Neutrophil (primary cell): ENCODE data around the gene SPATS1.

Experiments used
- H3K27ac ChIP-seq: fragments of 200-600 bp; sonication (generic); 2 replicates; pipeline ENCODE4 v1.5.1; 2016; ENCODE audit warnings: mild to moderate bottlenecking, moderate library complexity
- H3K27me3 ChIP-seq: fragments of 200-600 bp; sonication (generic); 2 replicates; pipeline ENCODE4 v1.6.0; 2016; ENCODE audit warnings: mild to moderate bottlenecking
- H3K36me3 ChIP-seq: fragments of 200-600 bp; sonication (generic); 2 replicates; pipeline ENCODE4 v1.5.1; 2017
- H3K4me1 ChIP-seq, 2 experiments: fragments of 200-600 bp in 1 of 2; sonication (generic) in 1 of 2; 1 replicate in 1 of 2; 2 replicates in 1 of 2; pipeline versions ENCODE4 v1.5.1 to v1.6.1; 2013 to 2016; ENCODE audit warnings: low read depth in 1 of 2, low read length in 1 of 2, mild to moderate bottlenecking in 1 of 2, moderate library complexity in 1 of 2; ENCODE audit not compliant: control insufficient read depth in 1 of 2, insufficient read depth in 1 of 2
- H3K4me3 ChIP-seq, 2 experiments: fragments of 200-600 bp in 1 of 2; sonication (generic) in 1 of 2; 1 replicate in 1 of 2; 2 replicates in 1 of 2; pipeline ENCODE4 v1.5.1; 2013 to 2016; ENCODE audit warnings: low read depth in 1 of 2, low read length in 1 of 2, mild to moderate bottlenecking in 1 of 2, moderate library complexity in 1 of 2
- H3K9me3 ChIP-seq: fragments of 200-600 bp; sonication (generic); 2 replicates; pipeline ENCODE4 v1.5.1; 2016
- CTCF ChIP-seq: fragments of 200-600 bp; sonication (generic); IDR thresholded peaks from 2 replicates; pipeline ENCODE4 v1.5.1; 2016; ENCODE audit warnings: antibody characterized with exemption

Gene SPATS1, protein sequence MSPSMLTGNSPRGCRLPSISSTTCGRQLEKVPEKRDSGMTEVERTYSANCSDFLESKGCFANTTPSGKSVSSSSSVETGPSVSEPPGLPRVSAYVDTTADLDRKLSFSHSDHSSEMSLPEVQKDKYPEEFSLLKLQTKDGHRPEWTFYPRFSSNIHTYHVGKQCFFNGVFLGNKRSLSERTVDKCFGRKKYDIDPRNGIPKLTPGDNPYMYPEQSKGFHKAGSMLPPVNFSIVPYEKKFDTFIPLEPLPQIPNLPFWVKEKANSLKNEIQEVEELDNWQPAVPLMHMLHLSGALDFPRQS

GRCh38 chr6:44342489-44342888 is at the start of gene SPATS1:
Gene SPATS1, plus strand, starts transcription at chr6:44342650. Its CDS starts 446 bp downstream, at chr6:44343096.
- no peaks in the 10 kb centered on the region for H3K4me1 ChIP-seq
- H3K9me3 ChIP-seq = no peaks in the 10 kb centered on the region
- H3K36me3 ChIP-seq = no peaks in the 10 kb centered on the region
- no peak within 1 kb of the TSS for H3K27ac ChIP-seq
- no peak within 1 kb of the TSS for H3K4me3 ChIP-seq
- peaks cover 77% of the 10 kb centered on the region for H3K27me3 ChIP-seq
- TF ChIP-seq CTCF = no peak

DNA sequence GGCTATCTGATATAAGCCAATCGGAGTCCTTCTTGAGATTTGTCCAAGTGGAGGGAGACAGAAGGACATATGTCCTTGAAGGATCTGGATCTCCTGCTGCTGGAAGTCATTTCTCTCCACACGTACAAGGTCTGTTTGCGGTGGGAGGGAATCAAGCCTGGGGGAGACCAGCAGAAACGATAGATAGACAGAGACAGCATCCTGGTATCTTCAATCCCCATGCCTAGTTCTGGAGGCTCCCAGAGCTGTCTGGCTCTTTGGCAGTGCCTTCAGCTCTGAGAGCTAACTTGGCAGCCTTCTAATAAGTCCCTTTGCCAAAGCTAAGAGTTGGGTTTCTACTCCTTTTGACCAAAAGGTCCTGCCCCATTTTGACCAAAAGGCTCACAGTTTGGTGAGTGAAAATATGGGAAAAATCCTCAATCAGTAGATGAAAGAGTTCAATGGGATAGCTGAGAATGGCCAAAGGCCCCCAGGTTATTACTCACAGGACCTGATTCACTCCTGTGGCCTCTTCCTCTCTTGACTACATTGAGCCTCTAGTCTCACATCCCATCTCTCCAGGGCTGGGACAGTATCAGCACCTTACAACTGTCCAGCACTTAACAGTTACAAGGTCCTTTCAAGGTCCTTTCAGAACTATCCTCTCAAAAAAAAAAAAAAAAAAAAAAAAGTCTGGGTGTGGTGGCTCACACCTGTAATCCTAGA is 49.6 kb upstream of the SPATS1 start:
- Histone ChIP-seq H3K9me3 (no peaks in the 10 kb centered on the region), H3K4me3 (no peak overlapping the region), H3K27me3 (peaks cover 97% of the 10 kb centered on the region), H3K4me1 (peaks cover 8 to 10% of the 10 kb centered on the region in 2 experiments), H3K27ac (no peak overlapping the region), H3K36me3 (no peaks in the 10 kb centered on the region)
- TF ChIP-seq CTCF = no peak

DNA sequence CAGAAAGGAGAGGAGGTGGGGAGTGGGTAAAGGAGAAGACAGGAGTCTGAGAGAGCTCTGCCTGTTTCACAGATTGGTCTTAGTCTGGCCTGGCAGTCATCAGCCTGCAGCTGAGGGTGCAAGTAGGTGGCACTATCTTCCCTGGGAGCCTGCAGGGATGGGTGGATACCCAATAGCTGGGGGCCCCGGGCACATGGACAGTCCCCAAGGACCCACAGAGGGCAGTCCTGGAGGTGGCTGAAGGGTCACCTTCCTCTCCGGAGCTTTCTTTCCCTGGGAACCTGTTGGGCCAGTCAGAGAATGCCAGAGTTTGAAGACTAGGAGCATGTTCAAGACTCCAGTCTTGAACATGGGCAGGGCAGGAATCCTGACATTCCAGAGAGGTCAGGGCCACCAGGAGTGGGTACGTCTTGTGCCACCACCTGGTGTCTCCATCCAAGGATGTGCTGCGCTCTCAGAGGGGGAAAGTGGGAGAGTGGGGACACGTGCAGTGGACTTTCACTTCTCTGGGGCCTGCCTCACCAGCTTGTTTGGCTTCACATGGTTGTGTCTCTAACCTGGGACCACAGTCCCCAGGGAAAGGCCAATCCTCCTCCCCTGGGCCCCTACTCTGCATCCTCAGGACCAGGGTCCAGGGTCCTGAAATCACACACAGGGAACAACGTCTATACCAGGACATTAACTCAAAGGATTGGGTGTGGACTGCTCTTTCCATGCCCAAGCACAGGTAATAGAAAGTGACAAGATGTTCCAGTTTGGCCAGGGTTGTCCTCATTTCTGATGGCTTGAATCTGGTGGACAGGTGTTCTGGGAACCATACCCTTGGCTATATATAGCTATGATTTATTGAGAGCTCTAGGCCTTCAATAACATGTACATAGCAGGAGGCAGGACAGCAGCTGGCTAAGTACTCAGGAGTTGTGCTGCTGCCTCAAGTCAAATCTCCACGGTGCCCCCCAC is 47.3 kb upstream of the SPATS1 start:
- H3K4me3 ChIP-seq = no peak overlapping the region
- H3K9me3 ChIP-seq = no peaks in the 10 kb centered on the region
- peaks cover 1% of the 10 kb centered on the region for H3K36me3 ChIP-seq
- no peak for TF ChIP-seq CTCF
- peaks cover 87% of the 10 kb centered on the region for H3K27me3 ChIP-seq
- H3K27ac ChIP-seq = no peak overlapping the region
- peaks cover 8 to 14% of the 10 kb centered on the region in 2 experiments for H3K4me1 ChIP-seq

DNA sequence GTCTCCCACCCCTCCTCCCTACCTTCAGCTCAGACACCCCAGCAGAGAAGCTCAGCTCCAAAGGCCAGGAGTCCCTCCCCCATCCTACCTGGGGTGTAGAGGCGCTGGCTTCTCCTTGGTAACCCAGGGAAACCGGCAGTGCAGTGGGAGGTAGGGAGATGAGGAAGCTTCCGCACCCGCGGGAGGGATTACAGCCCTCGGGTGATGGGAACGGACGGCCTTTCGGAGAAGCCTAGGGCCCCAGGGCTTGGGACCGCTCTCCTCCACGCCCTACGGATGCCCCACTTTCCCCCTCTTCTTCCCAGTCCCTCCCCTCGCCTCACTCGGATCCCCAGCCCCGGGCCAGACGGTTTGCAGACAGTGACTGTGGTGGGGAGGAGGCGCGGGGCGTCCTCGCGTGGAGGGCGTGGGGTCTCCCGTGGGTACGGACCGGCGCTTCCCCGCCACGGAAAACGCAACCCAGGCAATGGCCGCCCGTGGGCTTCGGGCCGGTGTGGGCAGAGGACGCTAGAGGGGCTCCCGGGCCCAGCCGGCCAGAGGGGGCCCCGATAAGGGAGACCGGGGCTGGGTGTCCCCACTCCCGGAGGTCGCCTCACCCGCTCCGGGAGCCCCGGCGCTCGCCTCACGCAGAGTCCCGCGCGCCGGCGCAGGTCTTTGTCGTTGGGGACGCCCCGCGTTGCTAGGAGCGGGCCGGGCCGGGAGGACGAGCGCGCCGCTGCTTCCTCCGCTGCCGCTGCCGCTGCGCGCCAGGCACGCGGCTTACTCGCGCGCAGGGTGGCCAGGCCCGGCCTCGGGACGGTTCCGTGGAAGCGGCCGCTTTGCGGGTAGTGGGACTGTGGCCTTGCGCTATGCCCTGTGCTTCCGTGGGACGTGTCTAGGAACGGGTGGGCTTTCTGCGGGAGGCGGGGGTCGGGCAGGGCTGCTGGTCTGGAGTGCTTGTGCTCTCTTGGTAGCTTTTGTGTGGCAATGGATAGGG is 45.1 kb upstream of the SPATS1 start:
- Histone ChIP-seq H3K9me3 (no peaks in the 10 kb centered on the region), H3K4me3 (peak overlapping the region in 1 of 2 experiments; percentile 49), H3K27me3 (peaks cover 65% of the 10 kb centered on the region), H3K27ac (no peak overlapping the region), H3K36me3 (peaks cover 23% of the 10 kb centered on the region), H3K4me1 (peaks cover 8 to 14% of the 10 kb centered on the region in 2 experiments)
- TF ChIP-seq CTCF = no peak
